Activated CD4-positive, alpha-beta T cell treated with anti-CD3 and anti-CD28 coated beads, Interleukin-2, amount 50 U/mL, for 4 hours (primary cell): Measurements from ENCODE around the gene VTCN1.
"Not testable (repeated sequence)": the region's sequence is repeated elsewhere in the genome, so short reads cannot be mapped to it uniquely, and the experiment has no call there.

Source experiments
- DNase-seq, 2 experiments: peaks; one replicate each; pipeline ENCODE4 v3.0.0-alpha.2; 2020

The VTCN1 gene

DNA sequence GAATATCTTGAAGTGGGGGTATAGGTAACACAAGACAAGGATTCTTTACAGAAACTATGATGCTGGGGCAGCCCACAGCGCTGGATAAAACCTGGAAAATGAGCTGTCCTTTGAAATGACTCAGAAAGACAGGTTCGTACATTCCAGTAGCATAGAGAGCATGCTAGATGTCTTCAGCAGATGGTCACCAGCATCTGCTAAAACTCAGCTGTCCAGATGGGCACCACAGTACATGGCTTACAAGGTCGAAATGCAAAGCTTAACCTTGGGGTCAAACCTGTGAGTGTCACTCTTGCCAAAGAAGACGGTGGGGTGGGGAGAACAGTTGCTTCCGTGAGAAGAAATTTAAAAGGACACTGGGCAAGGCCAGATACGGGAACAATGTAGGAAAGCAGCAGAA lies 47.9 kb downstream of the VTCN1 start:
- no peak for DNase-seq

DNA sequence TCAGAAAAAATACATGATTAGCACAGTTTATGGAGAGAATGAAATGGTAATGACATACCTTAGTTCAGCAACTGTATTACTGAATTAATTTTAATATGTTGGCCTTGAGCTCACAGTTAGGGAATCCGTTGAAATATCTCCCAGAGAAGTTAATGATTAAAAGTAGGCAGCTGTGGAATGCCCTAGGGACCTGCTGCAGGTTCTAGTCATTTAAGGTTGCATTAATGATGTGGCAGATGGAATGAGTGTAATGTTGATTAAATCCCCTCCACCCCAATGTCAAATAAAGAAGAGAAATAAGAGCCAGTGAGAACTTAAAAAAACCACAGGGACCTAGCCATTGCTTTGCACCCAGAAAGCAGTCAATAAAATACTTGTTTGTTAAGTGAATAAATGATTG lies 48.8 kb downstream of the VTCN1 start:
- no peak for DNase-seq

DNA sequence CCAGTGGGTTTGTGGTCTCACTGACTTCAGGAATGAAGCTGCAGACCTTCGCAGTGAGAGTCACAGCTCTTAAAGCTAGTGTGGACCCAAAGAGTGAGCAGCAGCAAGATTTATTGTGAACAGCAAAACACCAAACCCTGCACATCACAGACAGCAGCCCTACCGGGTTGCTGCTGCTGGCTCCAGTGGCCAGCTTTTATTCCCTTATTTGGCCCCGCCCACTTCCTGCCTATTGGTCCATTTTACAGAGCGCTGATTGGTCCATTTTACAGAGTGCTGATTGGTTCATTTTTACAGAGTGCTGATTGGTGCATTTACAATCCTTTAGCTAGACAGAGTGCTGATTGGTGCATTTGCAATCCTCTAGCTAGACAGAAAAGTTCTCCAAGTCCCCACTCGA lies 59.4 kb downstream of the VTCN1 start:
- not testable (repeated sequence) for DNase-seq

DNA sequence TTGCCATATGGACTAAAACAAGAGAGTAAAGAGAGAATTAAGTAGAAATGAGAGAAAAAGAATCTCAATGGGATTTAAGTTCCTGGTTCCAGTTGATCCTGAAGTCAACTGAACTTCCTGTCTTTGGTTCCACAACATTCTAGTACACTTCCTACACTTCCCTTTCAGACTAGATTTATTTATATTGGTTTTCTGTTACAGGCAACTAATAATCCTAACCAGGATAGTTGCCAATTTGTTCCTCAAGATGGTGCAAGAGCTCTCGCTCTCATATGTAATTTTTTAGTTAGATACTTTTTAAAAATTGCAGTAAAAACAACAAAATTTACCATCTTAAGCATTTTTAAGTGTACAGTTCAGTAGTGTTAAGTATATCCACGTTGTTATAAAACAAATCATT lies 60.4 kb downstream of the VTCN1 start:
- DNase-seq = no peak

- no peak for DNase-seq
Observed at GRCh38 chr1:117147856-117148588, 62.7 kb downstream of the VTCN1 start.

- DNase-seq = no peak
Observed at GRCh38 chr1:117147341-117147831, 63.3 kb downstream of the VTCN1 start.

- DNase-seq = no peak
Observed at GRCh38 chr1:117146575-117147340, 64.0 kb downstream of the VTCN1 start.

- DNase-seq = no peak
Observed at GRCh38 chr1:117146072-117146471, 64.7 kb downstream of the VTCN1 start.

GRCh38 chr1:117143871-117144270 lies 66.9 kb downstream of the VTCN1 start:
- DNase-seq = no peak

DNA sequence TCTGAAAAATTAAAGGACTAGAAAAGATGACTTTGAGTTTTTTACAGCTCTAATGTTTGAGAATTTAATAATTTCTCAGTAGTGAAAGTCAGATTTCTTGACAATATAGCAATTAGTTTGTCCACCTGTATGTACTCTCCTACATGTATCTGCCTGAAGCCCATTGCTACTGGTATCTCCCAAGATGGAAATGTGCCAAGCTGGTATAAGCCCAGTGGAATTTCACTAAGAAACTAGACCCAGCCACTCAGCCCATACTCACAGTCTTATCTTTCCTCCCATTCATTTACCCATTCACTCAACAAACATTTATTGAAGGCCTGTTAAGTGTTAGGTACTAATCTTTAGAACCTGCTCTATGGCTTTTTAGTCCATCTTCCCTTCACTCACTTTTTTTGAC lies 67.6 kb downstream of the VTCN1 start:
- DNase-seq = no peak

DNA sequence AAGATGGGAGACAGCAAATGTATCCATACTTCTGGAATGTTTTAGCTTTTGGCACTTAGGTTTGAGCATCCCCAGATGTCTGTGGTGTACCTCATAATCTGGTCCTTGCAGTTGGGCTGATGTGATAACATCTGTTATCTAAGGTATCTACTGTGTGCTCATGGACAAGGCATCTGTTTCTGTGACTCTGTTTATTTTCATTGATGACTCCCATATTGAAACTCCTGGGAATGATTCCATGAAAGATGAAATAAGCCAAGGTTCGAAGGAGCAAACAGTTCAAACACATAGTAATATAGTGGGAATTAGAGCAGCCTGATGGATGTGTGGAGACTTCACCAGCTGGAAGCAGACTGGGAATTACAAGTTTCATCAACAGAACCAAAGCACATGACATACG lies 68.5 kb downstream of the VTCN1 start:
- no peak for DNase-seq

GRCh38 chr1:117138561-117138960 lies 72.2 kb downstream of the VTCN1 start:
- DNase-seq = no peak

DNA sequence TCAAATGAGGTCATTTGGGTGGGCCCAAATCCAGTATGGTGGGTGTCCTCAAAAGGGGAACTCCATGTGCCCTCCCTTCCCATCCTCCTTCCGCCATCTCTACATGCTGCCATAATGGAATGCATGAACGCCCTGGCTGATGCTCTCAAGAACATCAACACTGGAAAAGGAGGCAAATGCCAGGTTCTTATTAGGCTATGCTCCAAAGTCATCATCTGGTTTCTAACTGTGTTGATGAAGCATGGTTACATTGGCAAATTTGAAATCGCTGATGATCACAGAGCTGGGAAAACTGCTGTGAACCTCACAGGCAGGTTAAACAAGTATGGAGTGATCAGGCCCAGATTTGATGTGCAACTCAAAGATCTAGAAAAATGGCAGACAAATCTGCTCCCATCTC lies 72.6 kb downstream of the VTCN1 start:
- no peak for DNase-seq

DNA sequence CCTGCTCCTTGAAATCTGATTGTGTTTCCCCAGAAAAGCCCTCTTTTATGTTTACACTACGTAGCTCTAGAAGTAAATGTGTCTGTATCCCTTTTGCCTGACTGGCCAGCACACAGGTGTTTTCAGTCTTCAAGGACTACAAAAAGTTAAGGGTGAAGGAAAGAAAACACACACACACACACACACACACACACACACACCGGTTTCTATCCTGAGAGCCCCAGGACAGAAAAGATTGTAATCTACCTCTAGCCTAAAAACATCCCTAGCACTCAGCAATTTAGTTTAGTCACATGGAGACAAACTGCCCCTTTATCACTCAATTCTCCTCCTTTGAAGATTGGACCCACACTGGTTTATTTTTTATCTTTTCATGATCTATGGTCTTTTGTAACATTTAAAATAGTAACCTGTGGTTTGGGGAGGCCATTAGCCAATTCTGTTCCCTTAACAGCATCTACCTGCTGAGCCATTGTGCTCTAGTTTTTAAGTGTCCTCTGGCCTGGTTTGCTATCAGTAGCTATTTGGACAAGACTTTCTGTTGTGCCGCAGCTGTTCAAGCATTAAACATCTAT lies 73.4 kb downstream of the VTCN1 start:
- DNase-seq = no peak

DNA sequence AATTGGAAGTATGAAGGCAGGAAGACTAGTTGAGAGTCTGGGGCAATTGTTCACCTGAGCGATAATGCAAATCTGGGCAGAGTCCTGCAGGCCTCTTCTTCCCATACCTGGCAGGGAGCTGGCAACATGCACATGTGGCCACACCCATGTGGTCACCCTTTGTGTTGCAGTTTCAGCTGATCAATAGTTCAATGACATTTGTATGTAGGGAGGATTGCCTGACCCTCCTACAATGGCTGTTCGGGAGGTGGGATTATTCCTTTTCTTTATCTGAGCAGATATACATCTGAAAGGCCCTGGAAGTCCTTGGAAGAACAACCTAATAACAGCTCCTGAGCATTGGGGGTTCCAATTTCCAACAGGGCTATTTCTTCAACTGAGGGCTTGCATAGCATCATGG lies 74.0 kb downstream of the VTCN1 start:
- no peak for DNase-seq

DNA sequence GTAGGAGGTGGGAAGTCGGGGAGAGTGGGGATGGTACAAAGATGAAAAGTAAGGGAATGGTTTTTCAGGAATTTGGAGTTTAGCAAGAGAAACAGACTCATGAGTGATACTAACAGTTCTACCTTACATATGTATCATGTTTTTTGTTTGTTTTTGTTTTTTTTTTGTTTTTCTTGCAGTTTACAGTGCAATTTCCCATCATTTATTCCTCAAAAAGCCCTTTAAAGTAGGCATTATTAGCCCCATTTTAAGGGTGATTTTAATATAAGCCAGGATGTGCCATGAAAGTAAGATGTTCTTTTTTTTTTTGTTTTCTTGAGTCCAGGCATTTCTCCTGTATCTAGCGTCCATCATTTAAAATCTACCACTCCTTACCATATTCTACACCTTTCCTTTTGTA lies 75.4 kb downstream of the VTCN1 start:
- no peak for DNase-seq

DNA sequence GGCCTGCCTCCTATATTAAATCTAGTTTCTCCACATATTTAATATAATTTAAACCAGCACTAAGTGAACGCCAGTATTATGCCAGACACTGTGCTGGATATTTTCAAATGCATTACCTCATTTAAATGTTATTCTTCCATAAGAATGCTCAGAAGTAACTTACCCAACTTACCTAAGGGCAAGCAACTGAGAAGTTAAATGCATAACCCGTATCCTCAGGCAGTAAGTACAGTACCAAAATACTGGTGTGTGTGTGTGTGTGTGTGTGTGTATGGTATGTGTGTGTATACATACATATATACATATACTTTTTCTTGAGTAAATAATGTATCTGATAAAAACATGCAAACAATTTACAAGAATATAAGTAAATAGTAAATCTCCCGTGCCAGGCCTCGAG lies 80.2 kb downstream of the VTCN1 start:
- no peak for DNase-seq

- no peak for DNase-seq
Observed at GRCh38 chr1:117128323-117129079, 82.2 kb downstream of the VTCN1 start.

- no peak for DNase-seq
Observed at GRCh38 chr1:117127795-117128194, 82.9 kb downstream of the VTCN1 start.

DNA sequence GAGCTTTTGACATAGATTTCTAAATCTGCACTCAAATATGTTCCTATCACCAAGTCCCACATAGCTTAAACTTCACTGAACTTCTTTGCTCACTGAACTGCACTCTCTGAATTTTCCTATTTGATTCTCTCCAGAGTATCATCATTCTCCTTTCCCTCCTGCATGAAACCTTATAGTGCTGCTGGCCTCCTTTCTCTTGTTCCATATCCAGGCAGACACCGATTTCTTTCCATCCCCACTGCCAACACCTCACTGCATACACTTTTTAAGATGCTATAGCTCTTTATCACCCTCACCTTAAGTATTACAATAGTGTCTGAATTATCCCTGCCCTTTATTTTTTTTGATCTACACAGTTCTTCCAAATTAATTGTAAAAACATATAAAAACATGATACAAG lies 86.1 kb downstream of the VTCN1 start:
- DNase-seq = no peak

DNA sequence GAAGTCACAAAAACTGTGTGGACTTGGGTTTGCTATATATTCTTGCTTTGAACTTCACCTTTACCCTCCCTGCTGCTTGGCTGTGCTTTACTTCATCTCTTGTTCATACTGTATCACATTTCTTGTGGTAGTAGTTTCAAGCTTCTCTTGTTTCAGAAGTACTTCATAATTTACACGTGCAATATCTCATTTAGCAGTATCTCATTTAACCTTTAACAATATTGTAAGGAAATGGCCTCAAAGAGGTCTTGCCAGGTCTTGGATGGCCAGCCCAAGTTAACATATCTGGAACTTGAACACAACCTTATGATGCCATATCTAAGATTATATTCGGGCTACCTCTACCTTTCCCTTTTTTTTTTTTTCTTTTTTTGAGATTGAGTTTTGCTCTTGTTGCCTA lies 87.5 kb downstream of the VTCN1 start:
- DNase-seq = no peak

GRCh38 chr1:117122330-117123025 lies 88.2 kb downstream of the VTCN1 start:
- DNase-seq = no peak
